Ishikawa (cell line): ENCODE data around the gene CDHR5.

ENCODE experiments used
- CEBPB ChIP-seq: IDR thresholded peaks from 2 replicates; pipeline ENCODE4 v1.6.1; 2012
- CREB1 ChIP-seq: IDR thresholded peaks from 2 replicates; pipeline ENCODE4 v1.6.1; 2012; ENCODE audit warnings: low read depth
- EGR1 ChIP-seq: IDR thresholded peaks from 2 replicates; pipeline ENCODE4 v1.6.1; 2012
- EP300 ChIP-seq: IDR thresholded peaks from 2 replicates; pipeline ENCODE4 v1.6.1; 2012; ENCODE audit warnings: borderline replicate concordance
- FOXM1 ChIP-seq: IDR thresholded peaks from 2 replicates; pipeline ENCODE4 v1.6.1; 2012; ENCODE audit warnings: low read depth, borderline replicate concordance
- MAX ChIP-seq: IDR thresholded peaks from 2 replicates; pipeline ENCODE4 v1.6.1; 2012
- NFIC ChIP-seq: IDR thresholded peaks from 2 replicates; pipeline ENCODE4 v1.6.1; 2012
- RAD21 ChIP-seq: IDR thresholded peaks from 2 replicates; pipeline ENCODE4 v1.6.1; 2012; ENCODE audit warnings: low read depth
- REST ChIP-seq: IDR thresholded peaks from 2 replicates; pipeline ENCODE4 v1.6.1; 2012; ENCODE audit warnings: low read depth, mild to moderate bottlenecking
- TAF1 ChIP-seq: IDR thresholded peaks from 2 replicates; pipeline ENCODE4 v1.6.1; 2012; ENCODE audit warnings: low read depth, mild to moderate bottlenecking
- TCF12 ChIP-seq: IDR thresholded peaks from 2 replicates; pipeline ENCODE4 v1.6.1; 2012; ENCODE audit warnings: low read depth
- TEAD4 ChIP-seq: IDR thresholded peaks from 2 replicates; pipeline ENCODE4 v1.6.1; 2012
- USF1 ChIP-seq: IDR thresholded peaks from 2 replicates; pipeline ENCODE4 v1.6.1; 2012
- YY1 ChIP-seq: IDR thresholded peaks from 2 replicates; pipeline ENCODE4 v1.6.1; 2012; ENCODE audit warnings: low read depth
- ZBTB7A ChIP-seq: IDR thresholded peaks from 2 replicates; pipeline ENCODE4 v1.6.1; 2012; ENCODE audit warnings: low read depth

CDHR5 gene

GRCh38 chr11:636511-637332 is 12.0 kb upstream of the CDHR5 start, which contains the start of gene DRD4:
DRD4 (plus strand) TSS chr11:637269; CDS start chr11:637305, 36 bp downstream.
- TF ChIP-seq CREB1 (no peak), ZBTB7A (no peak), TCF12 (no peak), REST (no peak), YY1 (no peak), TAF1 (no peak), NFIC (no peak), TEAD4 (no peak), MAX (no peak), EP300 (no peak), USF1 (no peak), FOXM1 (no peak), RAD21 (no peak), EGR1 (no peak)

- TF ChIP-seq TCF12 (no peak), EP300 (no peak), TEAD4 (no peak), TAF1 (no peak), CEBPB (no peak), NFIC (no peak), EGR1 (no peak), REST (no peak), USF1 (no peak)
Observed at GRCh38 chr11:635945-636510, 11.3 kb upstream of the CDHR5 start.

GRCh38 chr11:630871-631270 is 6.1 kb upstream of the CDHR5 start:
- no peak for TF ChIP-seq EGR1
- TF ChIP-seq CREB1 = no peak
- TF ChIP-seq RAD21 = no peak
- no peak for TF ChIP-seq CEBPB
- TF ChIP-seq USF1 = no peak

GRCh38 chr11:629237-629583 is 4.5 kb upstream of the CDHR5 start:
- TF ChIP-seq ZBTB7A (no peak), TCF12 (no peak), CEBPB (no peak), USF1 (no peak), YY1 (no peak), FOXM1 (no peak), MAX (no peak), CREB1 (no peak), RAD21 (no peak), TAF1 (no peak), TEAD4 (no peak), EP300 (no peak), REST (no peak), NFIC (no peak), EGR1 (no peak)
